Keratinocyte (primary cell): ENCODE data around the gene FUCA1. TPM values are rescaled to one million over a fixed set of nuclear protein-coding genes. Genes with fewer than 3 reads are reported as not detected.
"Not testable (repeated sequence)": the region's sequence is repeated elsewhere in the genome, so short reads cannot be mapped to it uniquely, and the experiment has no call there.

Experiments
- DNase-seq: peaks from one replicate; pipeline ENCODE4 v3.0.0-alpha.2; 2011; ENCODE audit warnings: low read depth, missing footprints, low spot score
- FAIRE-seq: peaks from 2 replicates; lab custom pipeline; 2011; peaks lifted over from hg19 to GRCh38; lab: Jason Lieb, UNC
- H2AFZ ChIP-seq: 2 replicates; pipeline ENCODE4 v1.6.0; 2012; ENCODE audit warnings: low read length, control low read depth, inconsistent platforms; ENCODE audit not compliant: control insufficient read depth
- H3K27ac ChIP-seq: 2 replicates; pipeline ENCODE4 v1.5.1; 2011; ENCODE audit warnings: low read length; ENCODE audit not compliant: control insufficient read depth, insufficient read depth
- H3K27me3 ChIP-seq: 3 replicates; pipeline ENCODE4 v1.6.0; 2011; ENCODE audit warnings: low read length; ENCODE audit not compliant: control insufficient read depth, insufficient read depth; ENCODE audit errors: extremely low read depth
- H3K36me3 ChIP-seq, 2 experiments: 2 replicates in 1 of 2; 3 replicates in 1 of 2; pipeline ENCODE4 v1.5.1; 2011; ENCODE audit warnings: low read length in 2 of 2, mild to moderate bottlenecking in 1 of 2; ENCODE audit not compliant: control insufficient read depth in 2 of 2, insufficient read depth in 2 of 2; ENCODE audit errors: extremely low read depth in 1 of 2
- H3K4me1 ChIP-seq: 3 replicates; pipeline ENCODE4 v1.5.1; 2011; ENCODE audit warnings: low read length; ENCODE audit not compliant: control insufficient read depth, insufficient read depth; ENCODE audit errors: extremely low read depth
- H3K4me2 ChIP-seq: 3 replicates; pipeline ENCODE4 v1.6.0; 2011; ENCODE audit warnings: low read depth, low read length; ENCODE audit not compliant: control insufficient read depth, insufficient read depth; ENCODE audit errors: extremely low read depth
- H3K4me3 ChIP-seq, 3 experiments: fragments of 200-600 bp in 1 of 3; sonication (generic) in 1 of 3; 2 replicates in 2 of 3; 3 replicates in 1 of 3; pipeline ENCODE4 v1.5.1; 2011 to 2016; ENCODE audit warnings: low read length in 3 of 3, mild to moderate bottlenecking in 3 of 3, control low read depth in 2 of 3, inconsistent platforms in 1 of 3, low read depth in 1 of 3, mixed read lengths in 1 of 3, mixed run types in 1 of 3, moderate library complexity in 1 of 3; ENCODE audit not compliant: control insufficient read depth in 2 of 3, insufficient read depth in 2 of 3; ENCODE audit errors: extremely low read depth in 1 of 3
- H3K79me2 ChIP-seq: 2 replicates; pipeline ENCODE4 v1.6.0; 2012; ENCODE audit warnings: low read length; ENCODE audit not compliant: control insufficient read depth, insufficient read depth
- H3K9ac ChIP-seq: 3 replicates; pipeline ENCODE4 v1.6.0; 2011; ENCODE audit warnings: low read length; ENCODE audit not compliant: control insufficient read depth, insufficient read depth; ENCODE audit errors: extremely low read depth
- H3K9me1 ChIP-seq: 3 replicates; pipeline ENCODE4 v1.6.0; 2011; ENCODE audit warnings: low read length; ENCODE audit not compliant: control insufficient read depth, insufficient read depth; ENCODE audit errors: extremely low read depth
- H3K9me3 ChIP-seq: 2 replicates; pipeline ENCODE4 v1.5.1; 2012; ENCODE audit warnings: low read depth, low read length; ENCODE audit not compliant: control insufficient read depth
- H4K20me1 ChIP-seq: 3 replicates; pipeline ENCODE4 v1.6.0; 2011; ENCODE audit warnings: low read length; ENCODE audit not compliant: control insufficient read depth, insufficient read depth; ENCODE audit errors: extremely low read depth
- CTCF ChIP-seq, 3 experiments: IDR thresholded peaks in 1 of 3; conservative IDR thresholded peaks in 1 of 3; optimal IDR thresholded peaks in 1 of 3; 2 replicates in 2 of 3; 3 replicates in 1 of 3; pipeline versions ENCODE3 to v1.5.1; 2011; ENCODE audit warnings: low read length in 3 of 3, mild to moderate bottlenecking in 3 of 3, moderate library complexity in 2 of 3, control low read depth in 1 of 3, inconsistent platforms in 1 of 3; ENCODE audit not compliant: insufficient read depth in 2 of 3; ENCODE audit errors: extremely low read depth in 1 of 3
- EZH2 ChIP-seq: IDR thresholded peaks from one replicate; pipeline ENCODE4 v1.6.1; 2012; ENCODE audit warnings: inconsistent platforms, mild to moderate bottlenecking, low read length, moderate library complexity
- dilution Hi-C: fragments of 300-500 bp; cut with MboI; formaldehyde crosslinking; loops from one replicate; pipeline ENCODE4 v1.7.0; 2020; ENCODE audit warnings: low sequenced_read_pairs; ENCODE audit not compliant: extremely low pct_ligation_motif_present
- polyA plus RNA-seq, 5 experiments: library from polyadenylated mRNA; depleted of rRNA in 3 of 5; stranded (reverse) in 3 of 5; stranded (forward) in 1 of 5; unstranded in 1 of 5; fragments of >200 nt; gene quantifications; 1 replicate in 1 of 5; 2 replicates in 3 of 5; 3 replicates in 1 of 5; pipeline versions ENCODE4 v1.2.1 to v1.2.3, GENCODE V29; 2011 to 2012; ENCODE audit warnings: missing spikeins in 2 of 5, low read depth in 1 of 5, low replicate concordance in 1 of 5

Gene FUCA1
- polyA plus RNA-seq, 1 donor (not counting 4 experiments of a cell fraction or from before 2014, with no cell fraction given): 11.9 TPM

GRCh38 chr1:23805025-23805424, 63.1 kb downstream of the FUCA1 start:
- FAIRE-seq: no peak
- Histone ChIP-seq H3K9me3 (no peaks in the 10 kb centered on the region), H2AFZ (no peak overlapping the region), H4K20me1 (no peaks in the 10 kb centered on the region), H3K9ac (no peak overlapping the region), H3K27ac (no peak overlapping the region), H3K36me3 (peaks cover 0 to 6% of the 10 kb centered on the region in 2 experiments), H3K79me2 (peaks cover 1% of the 10 kb centered on the region), H3K4me1 (peaks cover 3% of the 10 kb centered on the region), H3K4me3 (no peak overlapping the region), H3K27me3 (no peaks in the 10 kb centered on the region), H3K4me2 (no peak overlapping the region), H3K9me1 (no peaks in the 10 kb centered on the region)
- dilution Hi-C loops: no loop called here
- no peak for DNase-seq
- no peak for TF ChIP-seq EZH2

GRCh38 chr1:23804183-23804835, 63.8 kb downstream of the FUCA1 start:
- no peak for DNase-seq
- Histone ChIP-seq H3K9ac (no peak overlapping the region), H3K27ac (no peak overlapping the region), H3K4me1 (peaks cover 6% of the 10 kb centered on the region), H3K9me3 (no peaks in the 10 kb centered on the region), H3K79me2 (peaks cover 1% of the 10 kb centered on the region), H3K4me2 (no peak overlapping the region), H2AFZ (no peak overlapping the region), H3K9me1 (no peaks in the 10 kb centered on the region), H3K4me3 (no peak overlapping the region), H3K36me3 (peaks cover 0 to 6% of the 10 kb centered on the region in 2 experiments), H4K20me1 (no peaks in the 10 kb centered on the region), H3K27me3 (no peaks in the 10 kb centered on the region)
- dilution Hi-C loops: no loop called here
- TF ChIP-seq EZH2: no peak
- TF ChIP-seq CTCF (optimal IDR thresholded peaks at IDR 0.05 in 1 of 3, IDR thresholded peaks at IDR 0.05 in 1 of 3, conservative IDR thresholded peaks at IDR 0.05 in 1 of 3; ENCODE audit: extremely low read depth in 1 of 3, insufficient read depth in 2 of 3, low read length in 3 of 3): no peak
- no peak for FAIRE-seq

- Histone ChIP-seq H3K9ac (no peak overlapping the region), H2AFZ (no peak overlapping the region), H3K4me3 (no peak overlapping the region), H3K27me3 (no peaks in the 10 kb centered on the region), H3K9me3 (no peaks in the 10 kb centered on the region), H3K79me2 (peaks cover 1% of the 10 kb centered on the region), H4K20me1 (no peaks in the 10 kb centered on the region), H3K4me1 (peaks cover 13% of the 10 kb centered on the region), H3K36me3 (peaks cover 5 to 9% of the 10 kb centered on the region in 2 experiments), H3K27ac (no peak overlapping the region), H3K4me2 (no peak overlapping the region), H3K9me1 (no peaks in the 10 kb centered on the region)
- DNase-seq: no peak
- TF ChIP-seq CTCF (optimal IDR thresholded peaks at IDR 0.05 in 1 of 3, IDR thresholded peaks at IDR 0.05 in 1 of 3, conservative IDR thresholded peaks at IDR 0.05 in 1 of 3; ENCODE audit: extremely low read depth in 1 of 3, insufficient read depth in 2 of 3, low read length in 3 of 3): no peak
- TF ChIP-seq EZH2: no peak
- FAIRE-seq: no peak
- dilution Hi-C loops: no loop called here
These were observed 64.4 kb downstream of the FUCA1 start for GRCh38 chr1:23803674-23804073.

- H2AFZ ChIP-seq, dilution Hi-C loops, H3K27me3 ChIP-seq, H3K9me3 ChIP-seq, FAIRE-seq, H3K9me1 ChIP-seq, H4K20me1 ChIP-seq, H3K9ac ChIP-seq, H3K4me2 ChIP-seq, DNase-seq, H3K4me3 ChIP-seq, H3K27ac ChIP-seq, H3K79me2 ChIP-seq: not testable (repeated sequence)
- peaks cover 10% of the 10 kb centered on the region in 2 experiments for H3K36me3 ChIP-seq
- H3K4me1 ChIP-seq: peaks cover 14% of the 10 kb centered on the region
These were observed 65.2 kb downstream of the FUCA1 start for GRCh38 chr1:23802809-23803342.
